B cell (primary cell): ENCODE data around the gene PDZD7. TPM values are rescaled to one million over a fixed set of nuclear protein-coding genes. Genes with fewer than 3 reads are reported as not detected.

Experiments used
- ATAC-seq: fragments of 200-7000 bp; cut with Tn5 transposase; one replicate; pipeline ENCODE4 v1.10.0; 2021; ENCODE audit warnings: low read depth, mild to moderate bottlenecking, moderate number of reproducible peaks, moderate library complexity
- CTCF ChIA-PET: fragments of 350-600 bp; sonication (Branson Sonifier 250); formaldehyde crosslinking; loops from one replicate; lab custom pipeline; 2021; ENCODE audit warnings: antibody characterized with exemption, inconsistent platforms; lab: Charles Lee
- POLR2A ChIA-PET: fragments of 350-600 bp; sonication (Branson Sonifier 250); formaldehyde crosslinking; loops from one replicate; lab custom pipeline; 2021; ENCODE audit warnings: antibody characterized with exemption; lab: Charles Lee
- DNase-seq: peaks from one replicate; pipeline ENCODE4 v3.0.0; 2013
- H2AFZ ChIP-seq: 2 replicates; pipeline ENCODE4 v1.6.1; 2012; ENCODE audit warnings: mild to moderate bottlenecking, low read depth, low read length; ENCODE audit not compliant: insufficient read depth, poor library complexity, severe bottlenecking
- H3K27ac ChIP-seq, 2 donors: 1 replicate in 1 of 2; 2 replicates in 1 of 2; pipeline ENCODE4 v1.5.1; 2012 to 2013; ENCODE audit warnings: low read length in 2 of 2, mild to moderate bottlenecking in 2 of 2, moderate library complexity in 1 of 2
- H3K27me3 ChIP-seq, 4 experiments: fragments of 200-600 bp in 1 of 4; sonication (generic) in 1 of 4; replicated peaks in 1 of 4; 1 replicate in 2 of 4; 2 replicates in 2 of 4; pipeline versions ENCODE4 v1.6.1 to v1.7.0; 2013 to 2016; ENCODE audit warnings: low read length in 3 of 4, mild to moderate bottlenecking in 2 of 4, mixed read lengths in 1 of 4, moderate library complexity in 1 of 4; ENCODE audit not compliant: insufficient read depth in 4 of 4, control insufficient read depth in 3 of 4; ENCODE audit errors: control extremely low read depth in 1 of 4
- H3K36me3 ChIP-seq, 2 experiments: replicated peaks in 1 of 2; 1 replicate in 1 of 2; 2 replicates in 1 of 2; pipeline versions ENCODE4 v1.6.1 to v1.7.1; 2013; ENCODE audit warnings: low read length in 1 of 2; ENCODE audit not compliant: insufficient read depth in 2 of 2, control insufficient read depth in 1 of 2; ENCODE audit errors: control extremely low read depth in 1 of 2, extremely low read depth in 1 of 2
- H3K4me1 ChIP-seq, 2 donors: fragments of 200-600 bp in 1 of 2; sonication (generic) in 1 of 2; 1 replicate in 1 of 2; 2 replicates in 1 of 2; pipeline versions ENCODE4 v1.5.1 to v1.6.1; 2013 to 2017; ENCODE audit warnings: low read length in 2 of 2; ENCODE audit not compliant: control insufficient read depth in 2 of 2, insufficient read depth in 2 of 2
- H3K4me2 ChIP-seq: replicated peaks from 2 replicates; pipeline ENCODE3; 2012; ENCODE audit warnings: mild to moderate bottlenecking, low read depth, low read length; ENCODE audit not compliant: poor library complexity, severe bottlenecking
- H3K4me3 ChIP-seq, 5 experiments: fragments of 200-600 bp in 1 of 5; sonication (generic) in 1 of 5; 1 replicate in 3 of 5; 2 replicates in 2 of 5; pipeline versions ENCODE4 v1.5.1 to v1.7.0; 2011 to 2016; ENCODE audit warnings: low read length in 4 of 5, mild to moderate bottlenecking in 4 of 5, low read depth in 2 of 5, control low read depth in 1 of 5, moderate library complexity in 1 of 5; ENCODE audit not compliant: insufficient read depth in 1 of 5; ENCODE audit errors: control extremely low read depth in 1 of 5, extremely low read depth in 1 of 5
- H3K79me2 ChIP-seq: fragments of 200-600 bp; sonication (generic); one replicate; pipeline ENCODE4 v1.6.0; 2016; ENCODE audit warnings: low read length; ENCODE audit not compliant: control insufficient read depth, insufficient read depth
- H3K9ac ChIP-seq: fragments of 200-600 bp; sonication (generic); 2 replicates; pipeline ENCODE4 v1.6.1; 2017; ENCODE audit warnings: mild to moderate bottlenecking, low read length, moderate library complexity
- H3K9me3 ChIP-seq, 3 donors: one replicate each; pipeline versions ENCODE4 v1.6.1 to v1.7.1; 2013; ENCODE audit warnings: low read length in 2 of 3; ENCODE audit not compliant: control insufficient read depth in 2 of 3, insufficient read depth in 1 of 3; ENCODE audit errors: control extremely low read depth in 1 of 3
- H4K20me1 ChIP-seq: 2 replicates; pipeline ENCODE4 v1.6.0; 2012; ENCODE audit warnings: mild to moderate bottlenecking, low read length; ENCODE audit not compliant: insufficient read depth, control insufficient read depth, poor library complexity, severe bottlenecking
- H3K27ac Mint-ChIP-seq: one replicate; pipeline ENCODE4 v1.8.0; 2021; ENCODE audit warnings: mixed read lengths
- H3K27me3 Mint-ChIP-seq: one replicate; pipeline ENCODE4 v1.8.0; 2021; ENCODE audit warnings: mixed read lengths
- H3K4me1 Mint-ChIP-seq: one replicate; pipeline ENCODE4 v1.8.0; 2021; ENCODE audit warnings: mixed read lengths
- H3K4me3 Mint-ChIP-seq: one replicate; pipeline ENCODE4 v1.8.0; 2021; ENCODE audit warnings: mixed read lengths
- H3K9me3 Mint-ChIP-seq: one replicate; pipeline ENCODE4 v1.8.0; 2022; ENCODE audit warnings: mixed read lengths; ENCODE audit not compliant: insufficient read depth
- CTCF ChIP-seq: fragments of 200-600 bp; IDR thresholded peaks from one replicate; pipeline ENCODE4 v1.8.0; 2022; ENCODE audit warnings: antibody characterized with exemption, mild to moderate bottlenecking
- EZH2 ChIP-seq: IDR thresholded peaks from 2 replicates; pipeline ENCODE4 v1.6.1; 2012; ENCODE audit warnings: borderline replicate concordance, low read depth, mild to moderate bottlenecking, moderate library complexity, low read length; ENCODE audit not compliant: insufficient read depth, poor library complexity, severe bottlenecking
- WGBS: methylation state at CpG from one replicate; pipeline ENCODE4 v1.1.5; 2013; ENCODE audit warnings: missing lambda C conversion rate; ENCODE audit not compliant: insufficient coverage; 5-methylcytosine and 5-hydroxymethylcytosine counted together
- intact Hi-C: fragments of 100-400 bp; cut with micrococcal nuclease; formaldehyde crosslinking; loops from one replicate; pipeline ENCODE4 v1.10.0; 2022
- polyA plus RNA-seq: library from polyadenylated mRNA; depleted of rRNA; stranded (reverse); fragments of >200 nt; gene quantifications from 2 replicates; pipeline ENCODE4 v1.2.3, GENCODE V29; 2012
- total RNA-seq, 2 donors: library from RNA; stranded (reverse); fragments of 120-200 nt in 1 of 2; gene quantifications; 1 replicate in 1 of 2; 2 replicates in 1 of 2; pipeline versions ENCODE4 v1.2.3 to v1.2.4, GENCODE V29; 2013 to 2022

PDZD7 gene
- total and polyA plus RNA-seq, 2 donors (not counting 1 experiment from before 2014, with no cell fraction given) = 0.64 to 0.69 TPM

GRCh38 chr10:100968062-100968736, 62.7 kb downstream of the PDZD7 start:
- H3K4me1 Mint-ChIP-seq = peaks cover 16% of the 10 kb centered on the region
- H3K4me3 ChIP-seq = no peak overlapping the region
- peaks cover 4 to 16% of the 10 kb centered on the region in 2 experiments for H3K36me3 ChIP-seq
- peaks cover 13 to 17% of the 10 kb centered on the region in 2 donors for H3K4me1 ChIP-seq
- CTCF ChIA-PET = interaction anchor here (1.0 to 5.4 kb wide), 7 partner anchors 10 to 50 kb away, joined by 3 to 25 read pairs (median 5); no protein-coding TSS in a partner anchor
- H3K9me3 Mint-ChIP-seq = no peaks in the 10 kb centered on the region
- H3K79me2 ChIP-seq = no peaks in the 10 kb centered on the region
- no peaks in the 10 kb centered on the region for H3K27me3 Mint-ChIP-seq
- ATAC-seq (no peak), DNase-seq (no peak)
- H2AFZ ChIP-seq = no peak overlapping the region
- WGBS = 89% methylated on average over 1 of the region's 2 CpGs
- H3K4me2 ChIP-seq = no peak overlapping the region
- no peak overlapping the region for H3K27ac ChIP-seq
- H3K9me3 ChIP-seq = no peaks in the 10 kb centered on the region
- no peaks in the 10 kb centered on the region for H4K20me1 ChIP-seq
- TF ChIP-seq EZH2 (no peak), CTCF (no peak)
- H3K27me3 ChIP-seq = no peaks in the 10 kb centered on the region
- no peak overlapping the region for H3K9ac ChIP-seq
- intact Hi-C loops = no loop called here
- POLR2A ChIA-PET = no interaction called here
- H3K4me3 Mint-ChIP-seq = peak overlapping the region; percentile 63
- no peak overlapping the region for H3K27ac Mint-ChIP-seq

GRCh38 chr10:100967332-100967731, 63.6 kb downstream of the PDZD7 start:
- ATAC-seq (no peak), DNase-seq (no peak)
- Mint-ChIP-seq H3K4me1 (peaks cover 16% of the 10 kb centered on the region), H3K4me3 (no peak overlapping the region), H3K27me3 (no peaks in the 10 kb centered on the region), H3K27ac (no peak overlapping the region), H3K9me3 (no peaks in the 10 kb centered on the region)
- Histone ChIP-seq H3K36me3 (peaks cover 4 to 25% of the 10 kb centered on the region in 2 experiments), H3K9me3 (no peaks in the 10 kb centered on the region), H3K9ac (no peak overlapping the region), H3K27ac (no peak overlapping the region), H3K4me2 (no peak overlapping the region), H3K4me3 (no peak overlapping the region), H3K27me3 (no peaks in the 10 kb centered on the region), H3K79me2 (no peaks in the 10 kb centered on the region), H3K4me1 (peaks cover 13 to 17% of the 10 kb centered on the region in 2 donors), H2AFZ (no peak overlapping the region), H4K20me1 (no peaks in the 10 kb centered on the region)
- intact Hi-C loops = no loop called here
- CTCF ChIA-PET = interaction anchor here (1.4 to 5.4 kb wide), 6 partner anchors 9 to 51 kb away, joined by 4 to 25 read pairs (median 8); no protein-coding TSS in a partner anchor
- TF ChIP-seq EZH2 = no peak
- no peak for TF ChIP-seq CTCF
- POLR2A ChIA-PET = no interaction called here
- 92% methylated on average over 2 of the region's 2 CpGs for WGBS
